GM18526 (cell line): ENCODE measurements around the gene ARHGEF3.

Experiments used
- POLR2A ChIP-seq: IDR thresholded peaks from 3 replicates; pipeline ENCODE4 v1.6.1; 2011; ENCODE audit not compliant: insufficient read length; ENCODE audit errors: extremely low read depth

ARHGEF3 gene

DNA sequence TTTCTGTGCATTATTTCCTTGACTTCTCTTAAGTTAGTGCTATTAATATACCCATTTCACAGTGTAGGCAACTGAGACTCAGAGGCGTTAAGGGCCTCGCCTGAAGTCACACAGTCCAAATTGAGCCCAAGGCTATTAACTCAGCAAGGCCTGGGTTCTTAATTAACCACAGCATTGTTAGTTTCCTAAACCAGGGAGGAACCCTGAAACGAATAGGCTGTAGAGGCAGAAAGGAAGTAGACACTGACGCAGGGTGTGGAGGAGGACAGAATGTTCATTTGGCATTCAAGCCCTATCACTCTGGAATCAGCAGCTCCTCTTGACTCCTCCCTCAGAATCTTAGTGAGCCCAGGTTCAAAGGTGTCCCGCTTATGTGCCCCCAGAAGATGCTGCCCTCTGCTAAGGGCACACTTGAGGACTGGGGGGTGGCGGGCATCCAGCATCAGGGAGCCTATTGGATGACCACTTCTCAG lies 13.9 kb downstream of the ARHGEF3 start:
- TF ChIP-seq POLR2A = no peak

DNA sequence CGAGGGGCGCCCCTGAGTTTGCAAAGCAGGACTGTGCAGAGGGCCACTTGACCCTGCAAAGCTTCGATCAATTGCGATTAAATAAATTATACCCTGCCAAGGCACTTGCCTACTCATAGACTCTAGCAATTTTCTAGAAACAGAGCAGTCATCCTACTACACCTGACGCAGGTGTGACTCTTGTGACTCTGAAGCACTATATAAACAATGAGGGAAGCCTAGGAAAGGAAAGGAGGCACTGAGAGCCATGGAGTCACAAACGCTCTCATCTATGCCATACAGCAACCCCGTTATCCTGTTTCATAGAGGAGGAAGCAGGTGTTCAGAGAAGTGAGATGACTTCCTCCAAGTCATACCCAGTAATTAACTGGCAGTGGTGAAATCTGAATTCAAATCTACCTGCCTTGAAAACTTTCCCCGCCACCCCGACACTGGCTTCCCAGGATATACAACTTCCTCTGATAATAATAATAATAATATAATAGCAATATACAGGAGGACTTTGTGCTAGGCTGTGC lies 14.4 kb downstream of the ARHGEF3 start:
- no peak for TF ChIP-seq POLR2A

DNA sequence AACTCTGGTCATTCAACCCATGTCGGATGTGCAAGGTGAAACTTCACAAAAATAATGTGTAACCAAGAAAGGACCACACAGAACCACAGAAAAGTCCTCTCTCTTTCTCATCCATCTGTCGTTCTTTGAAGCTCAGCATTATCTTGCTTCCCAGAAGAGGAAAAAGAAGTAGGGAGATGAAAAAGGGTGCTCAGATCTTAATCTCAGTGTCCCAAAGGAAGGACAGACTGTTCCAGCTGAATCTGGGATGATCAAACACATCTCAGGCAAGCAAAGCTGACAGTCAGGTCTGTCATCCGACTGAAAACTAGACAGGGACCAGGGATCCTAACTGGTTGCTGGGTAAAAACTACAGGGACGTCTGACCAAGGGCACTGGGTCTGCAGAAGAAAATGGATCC lies 16.2 kb downstream of the ARHGEF3 start:
- no peak for TF ChIP-seq POLR2A

DNA sequence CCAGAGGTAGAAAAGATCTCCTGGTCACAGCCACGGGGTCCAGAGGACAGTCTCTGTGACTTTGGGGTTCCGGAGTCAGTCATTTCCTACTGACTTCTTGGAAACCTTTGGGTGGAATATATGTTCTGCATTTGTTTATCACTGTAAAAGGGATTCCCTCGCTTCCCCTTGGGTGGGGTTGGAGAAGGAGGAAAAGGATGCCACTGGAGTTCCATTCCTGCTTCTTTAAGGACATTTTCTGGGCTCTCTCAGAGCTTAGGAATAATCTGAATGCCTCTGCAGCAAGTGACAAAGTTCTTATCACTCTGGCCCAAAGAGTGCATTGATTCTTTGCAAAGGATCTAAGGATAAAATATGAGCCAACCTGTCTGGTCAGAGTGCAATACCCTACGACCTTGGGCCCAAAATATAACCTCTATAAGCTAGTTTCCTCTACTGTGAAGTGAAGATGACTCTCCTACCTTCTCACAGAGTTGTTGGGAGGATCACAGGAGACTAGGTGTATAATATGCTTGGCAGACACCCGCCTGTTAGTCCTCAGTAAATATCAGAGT lies 17.2 kb downstream of the ARHGEF3 start:
- no peak for TF ChIP-seq POLR2A

DNA sequence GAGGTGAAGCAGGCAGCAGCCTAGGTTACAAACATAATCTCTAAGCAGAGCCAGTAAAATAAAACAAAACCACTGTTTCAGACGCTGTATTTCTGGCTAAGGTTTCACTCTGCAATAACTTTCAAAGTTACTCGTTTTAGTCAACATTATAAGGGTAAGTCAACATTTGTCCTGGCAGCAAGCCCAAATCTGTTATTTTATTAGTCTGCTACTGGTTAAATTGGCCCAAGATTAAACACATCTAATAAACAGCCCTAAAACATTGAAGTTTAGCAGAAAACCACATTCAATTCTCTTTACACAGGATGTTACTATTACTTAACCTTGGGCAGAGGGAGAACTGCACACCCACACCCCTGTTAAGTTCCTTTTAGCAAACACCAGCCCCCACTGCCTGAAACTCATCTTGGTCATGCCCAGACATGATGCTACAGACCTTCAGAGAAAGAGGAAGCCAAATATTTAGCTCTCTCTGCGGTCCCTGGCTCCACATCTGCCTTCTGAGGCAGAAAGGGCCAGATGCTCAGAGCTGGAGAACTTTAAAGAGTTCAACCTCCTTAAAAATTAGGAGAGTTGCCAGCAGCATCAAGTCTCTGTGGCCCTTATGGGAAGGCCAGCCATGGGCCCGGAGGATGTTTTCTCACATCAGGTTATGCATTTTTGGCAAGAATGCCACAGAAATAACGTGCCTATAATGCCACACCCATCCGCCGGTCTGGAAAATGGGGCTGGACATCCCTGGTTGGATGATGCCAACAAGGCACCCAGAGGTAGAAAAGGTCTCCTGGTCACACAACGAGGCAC lies 17.9 kb downstream of the ARHGEF3 start:
- peak; percentile 31 for TF ChIP-seq POLR2A

DNA sequence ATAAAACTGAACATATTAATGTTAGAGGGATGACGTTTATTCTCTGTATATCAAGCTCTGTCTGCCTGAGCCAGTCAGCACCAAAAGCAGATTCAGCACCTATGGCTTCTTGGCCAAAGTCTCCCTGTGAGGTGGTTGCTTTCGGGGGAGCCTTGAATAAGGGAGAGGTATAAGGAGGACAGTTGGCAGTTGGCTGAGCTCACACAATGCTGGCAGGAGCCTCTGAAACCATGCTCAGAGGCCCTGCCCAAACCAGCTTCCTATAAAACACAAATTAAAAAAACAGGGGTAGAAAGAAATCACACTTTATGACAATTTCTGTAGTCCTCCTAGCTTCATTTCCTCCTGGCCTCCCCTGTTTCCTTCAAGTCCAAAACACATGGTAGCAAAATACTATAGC lies 18.8 kb downstream of the ARHGEF3 start:
- no peak for TF ChIP-seq POLR2A

DNA sequence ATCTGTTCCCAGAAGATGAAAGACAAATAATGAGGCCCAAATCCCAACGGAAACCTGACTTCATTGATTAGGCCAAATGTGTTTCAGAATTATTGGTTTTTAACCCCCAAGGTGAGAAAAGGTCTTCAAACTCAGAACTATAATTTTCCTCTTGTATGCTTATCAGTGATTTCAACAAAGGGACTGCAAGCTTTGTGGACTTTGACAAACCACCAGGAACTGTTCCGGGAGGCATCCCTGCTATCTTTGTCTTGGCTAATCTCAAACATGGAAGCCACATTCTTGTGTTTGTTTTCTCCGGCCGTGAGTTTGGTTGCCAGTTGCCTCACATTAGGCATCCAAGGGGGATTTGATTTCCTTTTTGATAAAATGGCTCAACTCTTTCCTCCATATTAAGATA lies 19.5 kb downstream of the ARHGEF3 start:
- TF ChIP-seq POLR2A = no peak

DNA sequence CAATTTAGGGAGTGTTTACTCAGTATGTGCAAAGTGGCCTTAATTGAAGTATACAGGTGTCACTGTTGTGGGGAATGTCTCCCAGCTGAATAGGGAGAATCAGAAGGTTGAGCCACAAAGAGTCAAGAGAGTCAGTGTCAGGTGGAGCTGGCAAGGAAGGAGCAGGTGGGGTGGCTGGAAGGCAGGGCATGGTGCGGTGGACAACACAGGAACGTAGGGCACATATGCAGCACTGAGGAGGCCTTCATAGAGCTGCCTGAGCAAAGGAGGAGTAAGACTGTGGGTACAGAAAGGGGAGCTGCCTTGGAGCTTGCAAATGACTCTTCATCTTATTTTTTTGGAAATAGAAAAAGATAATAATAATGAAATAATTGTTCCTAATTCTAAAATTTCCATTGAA lies 20.0 kb downstream of the ARHGEF3 start:
- no peak for TF ChIP-seq POLR2A

DNA sequence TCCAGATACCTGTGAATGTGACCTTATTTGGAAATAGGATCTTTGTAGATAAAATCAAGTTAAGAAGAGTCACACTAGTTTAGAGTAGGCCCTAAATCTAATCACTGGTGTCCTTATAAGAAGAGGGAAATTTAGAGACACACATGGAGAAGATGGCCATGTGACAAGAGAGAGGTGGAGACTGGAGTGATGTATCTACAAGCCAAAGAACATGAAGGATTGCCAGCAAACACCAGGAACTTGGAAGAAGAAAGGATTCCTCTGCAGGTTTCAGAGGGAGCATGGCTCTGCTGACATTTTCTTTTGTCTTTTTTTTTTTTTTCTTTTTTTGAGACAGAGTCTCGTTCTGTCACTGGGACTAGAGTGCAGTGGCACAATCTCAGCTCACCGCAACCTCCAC lies 20.8 kb downstream of the ARHGEF3 start:
- TF ChIP-seq POLR2A = no peak

DNA sequence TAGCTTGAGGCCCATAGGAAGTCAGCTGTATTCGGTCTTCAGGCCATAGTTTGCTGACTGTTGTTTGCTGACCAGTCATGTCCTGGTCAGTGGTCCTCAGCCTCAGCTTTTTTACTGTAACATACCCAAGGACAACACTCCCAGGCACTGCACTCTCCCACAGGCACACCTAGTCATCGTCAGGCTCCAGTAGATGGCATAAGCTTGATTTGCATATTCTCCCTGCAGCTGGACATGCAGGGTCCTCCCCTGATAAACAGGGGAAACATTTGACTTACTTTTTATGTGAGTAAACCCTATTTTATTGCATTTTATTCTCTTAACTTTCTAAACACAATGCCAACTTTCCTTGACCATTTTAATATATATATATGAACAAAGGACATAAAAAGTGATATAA lies 22.9 kb downstream of the ARHGEF3 start:
- TF ChIP-seq POLR2A = no peak

DNA sequence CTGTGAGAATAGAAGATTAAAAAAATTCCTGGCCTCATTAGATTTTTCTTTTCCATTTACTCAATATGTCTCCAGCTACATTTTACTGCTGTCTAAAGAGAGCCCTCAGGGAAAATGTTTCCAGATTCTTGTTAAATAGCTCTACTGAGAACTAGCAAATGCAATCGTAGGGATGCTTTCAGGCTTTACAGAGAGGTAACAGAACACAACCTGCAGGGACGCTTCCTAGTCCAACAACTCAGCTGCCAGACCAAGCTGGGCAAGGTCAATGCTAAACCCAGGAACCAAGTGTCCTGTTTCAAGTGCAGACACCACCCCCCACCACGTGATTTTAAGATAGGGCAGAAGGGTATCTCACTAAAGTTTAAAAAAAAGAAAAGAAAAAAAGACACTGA lies 25.2 kb downstream of the ARHGEF3 start:
- no peak for TF ChIP-seq POLR2A

DNA sequence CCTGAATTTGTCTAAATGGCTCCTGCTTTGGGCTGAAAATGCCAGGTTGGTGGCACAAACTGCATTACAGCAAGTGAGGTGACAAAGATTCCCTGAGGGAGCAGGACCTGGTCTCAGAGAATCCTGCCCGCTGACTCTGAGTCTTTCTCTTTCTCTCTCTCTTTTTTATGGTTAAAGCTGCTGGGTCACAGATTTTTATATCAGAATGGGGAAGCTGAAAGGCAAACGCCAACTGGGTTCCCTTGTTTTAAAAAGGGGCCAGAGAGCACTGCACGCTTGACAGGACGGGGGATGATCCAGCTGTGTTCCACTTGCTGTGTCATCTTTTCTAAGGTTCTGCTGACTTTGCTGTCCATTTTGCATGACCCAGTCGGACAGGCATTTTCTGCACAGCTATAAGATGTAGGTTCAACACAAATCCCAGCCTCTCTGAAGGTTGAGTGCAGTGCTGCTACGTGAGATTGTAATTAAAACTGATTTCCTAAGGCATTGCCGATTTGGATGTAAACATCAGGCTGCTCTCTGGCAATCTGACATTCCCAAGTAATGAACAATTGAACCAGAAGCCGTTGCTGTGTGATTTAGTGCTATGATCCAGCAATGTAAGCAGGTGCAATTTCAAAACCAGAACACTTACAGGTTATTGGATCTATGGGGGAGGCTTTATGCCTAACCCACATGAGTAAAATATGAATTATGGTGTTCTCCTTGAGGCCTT lies 25.8 kb downstream of the ARHGEF3 start:
- no peak for TF ChIP-seq POLR2A

DNA sequence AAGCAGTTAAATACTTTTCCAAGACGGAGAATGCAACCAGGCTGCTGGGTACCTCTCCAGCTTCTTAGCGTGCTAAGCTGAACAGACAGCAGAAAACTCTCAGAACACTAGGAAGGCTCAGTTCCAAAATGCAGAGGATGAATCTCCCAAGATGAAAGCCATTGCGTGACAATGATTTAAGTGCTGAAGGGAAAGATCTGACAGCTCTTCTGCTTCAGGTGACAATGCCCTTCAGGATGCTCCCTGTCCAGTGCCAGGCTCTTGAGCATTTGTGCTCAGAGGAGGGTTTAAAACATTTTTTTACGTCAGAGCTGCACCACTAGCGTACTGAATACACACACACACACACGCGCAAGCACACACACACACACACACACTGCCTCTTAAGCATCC lies 26.3 kb downstream of the ARHGEF3 start:
- TF ChIP-seq POLR2A = no peak

DNA sequence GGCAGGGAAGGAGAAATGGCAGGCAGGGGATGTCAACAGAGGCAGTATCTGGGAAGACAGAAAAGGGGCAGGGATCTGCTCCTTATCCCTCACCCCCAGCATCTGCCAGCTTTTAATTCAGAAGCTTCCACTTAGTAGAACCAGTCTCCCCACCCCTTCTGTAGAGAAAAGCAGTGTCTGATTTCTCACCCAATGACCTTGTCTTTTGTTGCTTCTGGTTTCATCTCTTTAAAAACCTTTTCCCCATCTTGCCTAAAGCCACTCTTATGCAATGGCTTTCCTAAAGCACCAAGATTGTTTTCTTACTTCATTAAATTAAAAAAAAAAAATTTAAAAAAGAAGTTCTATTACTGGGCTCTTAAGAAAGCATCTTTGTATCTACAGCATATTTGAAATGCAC lies 27.8 kb downstream of the ARHGEF3 start:
- no peak for TF ChIP-seq POLR2A

DNA sequence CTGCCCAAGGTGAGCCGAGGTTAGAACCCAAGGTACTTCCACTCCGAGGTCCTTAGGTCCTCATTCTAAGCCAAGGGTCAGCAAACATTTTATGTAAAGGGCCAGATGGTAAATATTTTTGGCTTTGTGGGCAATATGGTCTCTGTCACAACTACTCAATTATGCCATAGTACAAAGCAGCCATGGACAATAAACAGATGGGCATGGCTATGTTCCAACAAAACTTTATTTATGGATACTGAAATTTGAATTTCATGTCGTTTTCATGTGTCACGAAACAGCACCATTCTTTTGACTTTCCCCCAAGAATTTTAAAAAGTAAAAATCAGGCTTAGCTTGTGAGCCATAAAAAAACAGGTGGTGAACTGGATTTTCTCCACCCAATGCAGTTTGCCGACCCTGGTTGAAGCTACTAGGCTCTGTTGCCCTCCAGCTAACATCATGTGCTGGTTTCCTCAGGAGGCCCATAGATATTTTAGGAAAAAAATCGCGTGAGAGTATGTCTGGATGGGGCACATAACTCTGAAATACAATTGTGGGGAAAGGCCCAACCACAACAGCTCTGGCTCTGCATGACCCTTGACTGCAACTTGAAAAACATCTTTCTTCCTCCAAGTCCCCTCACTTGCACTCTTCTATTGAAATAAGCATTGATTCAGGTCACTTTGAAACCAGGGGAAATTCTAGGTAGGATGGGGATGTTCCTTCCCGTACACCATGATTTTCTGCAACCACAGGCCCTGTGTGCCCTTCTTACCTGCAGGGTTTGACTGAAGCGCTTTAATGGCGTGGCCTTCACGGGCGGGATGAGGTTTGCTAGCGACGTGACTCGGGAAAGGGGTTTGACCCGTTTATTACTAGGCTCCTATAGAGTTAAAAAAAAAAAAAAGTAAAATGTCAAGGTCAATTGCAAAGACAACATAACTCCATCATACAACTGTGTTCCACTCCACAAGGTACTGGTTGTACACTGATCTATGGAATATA lies 28.5 kb downstream of the ARHGEF3 start:
- TF ChIP-seq POLR2A = no peak
